Nephron (organoid): ENCODE measurements around the gene TMEM147.

ENCODE experiments used
- H3K27ac Mint-ChIP-seq, 3 experiments: 2 replicates each; pipeline ENCODE4 v1.8.0; 2020; ENCODE audit warnings: mixed read lengths in 3 of 3, mild to moderate bottlenecking in 2 of 3, moderate library complexity in 1 of 3
- H3K27me3 Mint-ChIP-seq: 2 replicates; pipeline ENCODE4 v1.8.0; 2021; ENCODE audit warnings: low read depth, mild to moderate bottlenecking, moderate library complexity, mixed read lengths
- H3K36me3 Mint-ChIP-seq: 2 replicates; pipeline ENCODE4 v1.8.0; 2020; ENCODE audit warnings: low read depth, mixed read lengths
- H3K4me1 Mint-ChIP-seq: 2 replicates; pipeline ENCODE4 v1.8.0; 2020; ENCODE audit warnings: mixed read lengths
- H3K4me3 Mint-ChIP-seq, 3 experiments: 2 replicates each; pipeline ENCODE4 v1.8.0; 2020; ENCODE audit warnings: mild to moderate bottlenecking in 3 of 3, mixed read lengths in 3 of 3, moderate library complexity in 2 of 3
- H3K9me3 Mint-ChIP-seq: 2 replicates; pipeline ENCODE4 v1.8.0; 2020; ENCODE audit warnings: mixed read lengths
- CTCF ChIP-seq, 3 experiments: fragments of 200-600 bp; sonication (generic); IDR thresholded peaks; one replicate each; pipeline ENCODE4 v1.5.0; 2021; ENCODE audit warnings: antibody characterized with exemption in 3 of 3; ENCODE audit not compliant: unreplicated experiment in 3 of 3

The TMEM147 gene

GRCh38 chr19:35552534-35553384, 7.3 kb downstream of the TMEM147 start:
- H3K4me3 Mint-ChIP-seq, result no peak overlapping the region
- H3K36me3 Mint-ChIP-seq, result no peaks in the 10 kb centered on the region
- no peak overlapping the region for H3K27ac Mint-ChIP-seq
- peaks cover 31% of the 10 kb centered on the region for H3K27me3 Mint-ChIP-seq
- H3K4me1 Mint-ChIP-seq, result peaks cover 5% of the 10 kb centered on the region
- no peaks in the 10 kb centered on the region for H3K9me3 Mint-ChIP-seq
- TF ChIP-seq CTCF (IDR thresholded peaks at IDR 0.05; ENCODE audit: unreplicated experiment in 3 of 3), result no peak

- Mint-ChIP-seq H3K4me1 (peaks cover 5% of the 10 kb centered on the region), H3K9me3 (no peaks in the 10 kb centered on the region), H3K36me3 (no peaks in the 10 kb centered on the region), H3K27me3 (peaks cover 36% of the 10 kb centered on the region), H3K4me3 (no peak overlapping the region), H3K27ac (no peak overlapping the region)
- TF ChIP-seq CTCF (IDR thresholded peaks at IDR 0.05; ENCODE audit: unreplicated experiment in 3 of 3), result no peak
Observed at GRCh38 chr19:35553385-35554000, 8.1 kb downstream of the TMEM147 start.

GRCh38 chr19:35554076-35554475, 8.7 kb downstream of the TMEM147 start:
- peaks cover 5% of the 10 kb centered on the region for H3K4me1 Mint-ChIP-seq
- no peak overlapping the region for H3K27ac Mint-ChIP-seq
- no peak overlapping the region for H3K4me3 Mint-ChIP-seq
- H3K27me3 Mint-ChIP-seq, result peaks cover 42% of the 10 kb centered on the region
- no peaks in the 10 kb centered on the region for H3K36me3 Mint-ChIP-seq
- no peaks in the 10 kb centered on the region for H3K9me3 Mint-ChIP-seq
- no peak for TF ChIP-seq CTCF (IDR thresholded peaks at IDR 0.05; ENCODE audit: unreplicated experiment in 3 of 3)

- no peak overlapping the region for H3K27ac Mint-ChIP-seq
- H3K36me3 Mint-ChIP-seq, result no peaks in the 10 kb centered on the region
- H3K9me3 Mint-ChIP-seq, result no peaks in the 10 kb centered on the region
- TF ChIP-seq CTCF (IDR thresholded peaks at IDR 0.05; ENCODE audit: unreplicated experiment in 3 of 3), result peak in 2 of 3 experiments; percentile 13 to 31
- H3K4me3 Mint-ChIP-seq, result peak overlapping the region; percentile 8 to 48 (median 26)
- H3K4me1 Mint-ChIP-seq, result peaks cover 5% of the 10 kb centered on the region
- H3K27me3 Mint-ChIP-seq, result peaks cover 56% of the 10 kb centered on the region
Observed at GRCh38 chr19:35555301-35556005, 10.0 kb downstream of the TMEM147 start.

- Mint-ChIP-seq H3K27ac (no peak overlapping the region), H3K36me3 (no peaks in the 10 kb centered on the region), H3K27me3 (peaks cover 62% of the 10 kb centered on the region), H3K4me1 (peaks cover 5% of the 10 kb centered on the region), H3K9me3 (no peaks in the 10 kb centered on the region), H3K4me3 (peak overlapping the region; percentile 26 to 48 (median 47))
- no peak for TF ChIP-seq CTCF (IDR thresholded peaks at IDR 0.05; ENCODE audit: unreplicated experiment in 3 of 3)
Observed at GRCh38 chr19:35556025-35556590, 10.7 kb downstream of the TMEM147 start.
